ENCODE data around the gene PSD2. TPM values are rescaled to one million over a fixed set of nuclear protein-coding genes. Genes with fewer than 3 reads are reported as not detected.

PSD2 gene
- total and polyA plus RNA-seq, 10 of the 15 experiments (the other 5 are each of a cell fraction or from before 2014, with no cell fraction given) = 0.02 to 0.14 (median 0.03) TPM; not detected in 5

DNA sequence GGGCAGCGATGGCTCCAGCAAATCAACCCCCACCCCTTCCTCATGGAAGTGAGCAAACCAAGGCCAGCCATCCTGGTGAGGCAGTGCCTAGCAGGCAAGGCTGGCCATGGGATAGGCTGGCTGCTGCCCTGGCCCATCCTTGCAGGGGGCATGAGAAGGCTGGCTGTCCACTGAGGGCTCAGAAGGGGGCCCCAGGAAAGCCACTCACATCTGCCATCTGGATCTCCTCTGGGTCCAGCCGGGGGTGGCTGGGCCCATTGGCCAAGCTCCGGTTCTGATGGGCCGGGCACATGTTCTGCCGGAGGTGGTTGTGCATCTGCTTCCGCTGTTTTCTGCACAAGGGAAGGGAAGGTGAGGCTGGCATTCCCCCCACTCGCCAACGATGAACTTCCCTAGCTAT is 57.1 kb downstream of the PSD2 start:
- Histone ChIP-seq H3K79me2 (ENCODE audit: control insufficient read depth, insufficient read depth, low read length) (no peaks in the 10 kb centered on the region), H2AFZ (ENCODE audit: control insufficient read depth, low read depth, low read length) (no peak overlapping the region), H3K27me3 (replicated peaks in 1 of 2; ENCODE audit: control insufficient read depth in 2 of 2, insufficient read depth in 2 of 2, low read length in 1 of 2) (no peaks in the 10 kb centered on the region), H3K4me3 (no peak overlapping the region), H3K9me3 (replicated peaks; ENCODE audit: control insufficient read depth, insufficient read depth, low read length) (no peaks in the 10 kb centered on the region), H3K4me1 (ENCODE audit: control insufficient read depth, insufficient read depth, low read length) (no peaks in the 10 kb centered on the region), H3K9ac (ENCODE audit: control insufficient read depth, insufficient read depth, low read length) (no peak overlapping the region), H3K27ac (ENCODE audit: control insufficient read depth, insufficient read depth) (no peak overlapping the region), H3K4me2 (ENCODE audit: control insufficient read depth, insufficient read depth) (no peak overlapping the region), H3K36me3 (ENCODE audit: control insufficient read depth in 2 of 2, insufficient read depth in 2 of 2, low read length in 1 of 2) (peaks cover 0 to 5% of the 10 kb centered on the region in 2 experiments; a peak in 2 of 4 replicates), H4K20me1 (ENCODE audit: control insufficient read depth, insufficient read depth) (no peaks in the 10 kb centered on the region)
- in situ Hi-C loops (cut with MboI) (no loop called here), intact Hi-C loops (cut with micrococcal nuclease; ENCODE audit: unreplicated experiment) (no loop called here)
- ChIA-PET CTCF (interaction anchor here (1.5 to 2.8 kb wide), 4 partner anchors 10 to 116 kb away, joined by 3 to 13 read pairs (median 6); no protein-coding TSS in a partner anchor), RAD21 (ENCODE audit: unreplicated experiment) (no interaction called here), POLR2A (no interaction called here), SMC1A (ENCODE audit: uncharacterized antibody, unreplicated experiment) (interaction anchor here (1.7 kb wide), 1 partner anchor 9 kb away, joined by 4 read pairs; no protein-coding TSS in a partner anchor)
- WGBS (ENCODE audit: insufficient coverage, insufficient replicate concordance, low lambda C conversion rate, missing lambda C conversion rate) = 64% methylated on average over 8 of the region's 8 CpGs
- no peak for DNase-seq (ENCODE audit: low read depth, low spot score)
- TF ChIP-seq ZNF24 (IDR thresholded peaks at IDR 0.05) = no peak
- TF ChIP-seq, protein P1, sequence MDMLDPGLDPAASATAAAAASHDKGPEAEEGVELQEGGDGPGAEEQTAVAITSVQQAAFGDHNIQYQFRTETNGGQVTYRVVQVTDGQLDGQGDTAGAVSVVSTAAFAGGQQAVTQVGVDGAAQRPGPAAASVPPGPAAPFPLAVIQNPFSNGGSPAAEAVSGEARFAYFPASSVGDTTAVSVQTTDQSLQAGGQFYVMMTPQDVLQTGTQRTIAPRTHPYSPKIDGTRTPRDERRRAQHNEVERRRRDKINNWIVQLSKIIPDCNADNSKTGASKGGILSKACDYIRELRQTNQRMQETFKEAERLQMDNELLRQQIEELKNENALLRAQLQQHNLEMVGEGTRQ (IDR thresholded peaks at IDR 0.05; ENCODE audit: borderline replicate concordance, low read depth, low read length) = no peak
- TF ChIP-seq SUPT20H (IDR thresholded peaks at IDR 0.05; ENCODE audit: borderline replicate concordance, control insufficient read depth, low read depth, low read length) = no peak
- TF ChIP-seq KAT2A (conservative IDR thresholded peaks at IDR 0.05; ENCODE audit: control insufficient read depth, low read depth, low read length) = no peak
- TF ChIP-seq POU2F2 (IDR thresholded peaks at IDR 0.05; ENCODE audit: borderline replicate concordance, low read depth, low read length) = no peak
- TF ChIP-seq DPF2 (IDR thresholded peaks at IDR 0.05) = no peak
- FAIRE-seq = no peak
- no TSS peak for BruUV-seq (replicated peaks)
- ATAC-seq = no peak

Measured in GM12878 (cell line).